ENCODE data around the gene CRK.

Gene CRK

DNA sequence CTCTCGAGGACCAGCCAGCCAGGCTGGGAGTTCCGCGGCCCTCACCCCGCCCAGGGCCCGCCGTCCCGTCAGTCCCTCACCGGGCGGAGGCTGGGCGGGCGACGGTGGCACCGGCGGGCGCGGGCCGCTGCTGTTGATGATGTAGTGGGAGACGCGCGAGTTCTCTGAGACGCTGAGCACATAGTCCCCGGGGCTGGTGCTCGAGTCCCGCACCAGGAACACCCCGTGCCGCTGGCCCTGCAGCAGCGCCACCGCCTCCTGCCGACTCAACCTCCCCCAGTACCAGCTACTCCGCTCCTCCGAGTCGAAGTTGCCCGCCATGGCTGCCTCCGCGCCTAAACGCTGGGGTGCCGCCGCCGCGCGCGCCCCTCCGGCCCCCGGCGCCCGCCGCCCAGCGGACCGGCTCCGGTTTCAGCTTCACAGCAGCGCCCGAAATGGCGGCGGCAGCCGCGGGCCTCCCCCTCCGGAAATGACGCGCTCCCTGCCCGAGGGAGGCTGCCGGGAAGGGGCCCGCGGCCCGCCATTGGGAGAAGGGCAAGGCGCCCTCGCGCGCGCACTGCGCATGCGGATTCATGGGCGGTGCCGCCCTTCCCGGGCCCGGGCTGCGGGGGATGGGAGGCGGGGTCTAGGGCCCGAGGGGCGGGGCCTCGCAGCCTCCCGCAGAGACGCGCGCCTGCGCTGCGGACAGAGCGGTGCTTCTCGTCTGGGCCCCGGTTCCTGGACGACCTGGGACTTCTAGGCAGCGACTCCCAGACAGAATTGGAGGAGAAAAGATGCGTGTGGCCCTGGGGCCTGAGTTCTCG is at the start of gene CRK:
TSS of gene CRK (minus strand) at position 436 of the 803 bp plus-strand sequence. CDS start at position 321, 115 bp downstream.
- DNase-seq = peak; percentile 82

DNA sequence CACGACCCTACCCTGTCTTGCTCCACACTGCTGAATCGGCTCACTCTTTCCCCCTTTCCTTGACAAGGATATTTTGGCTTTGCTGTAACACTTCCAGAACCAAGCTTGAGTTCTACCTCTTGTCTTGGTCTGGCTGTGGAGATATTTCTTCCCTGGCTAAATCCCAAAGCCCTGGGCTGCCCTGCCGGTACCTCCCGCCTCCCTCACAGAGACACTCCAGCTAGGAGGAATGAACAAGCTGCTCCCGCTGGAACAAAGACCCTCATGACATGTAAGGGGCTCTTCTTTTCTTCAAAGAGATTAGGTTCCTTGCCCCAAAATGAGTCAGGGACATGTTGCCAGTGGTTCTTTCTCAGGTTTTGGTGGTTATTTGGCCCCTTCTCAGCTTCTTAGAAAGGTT is 49.6 kb upstream of the CRK start:
- DNase-seq = no peak

DNA sequence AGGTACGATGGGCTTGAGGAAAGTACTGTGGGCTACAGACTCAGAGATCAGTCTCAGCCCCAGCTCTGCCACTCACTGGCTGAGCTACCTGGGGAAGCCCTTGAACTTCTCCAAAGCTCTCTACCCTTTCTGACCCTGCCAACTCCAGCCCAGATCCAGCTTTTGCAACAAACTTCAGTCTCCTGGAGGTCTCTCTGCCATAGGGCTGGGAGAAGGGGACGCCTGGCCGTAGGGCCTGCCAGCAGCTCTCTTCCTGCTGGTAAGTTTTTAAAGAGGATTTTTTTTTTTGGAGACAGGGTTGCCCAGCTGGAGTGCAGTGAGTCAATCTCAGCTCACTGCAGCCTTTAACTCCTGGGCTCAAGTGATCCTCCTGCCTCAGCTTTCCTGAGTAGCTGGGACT is 48.8 kb upstream of the CRK start:
- DNase-seq = no peak

DNA sequence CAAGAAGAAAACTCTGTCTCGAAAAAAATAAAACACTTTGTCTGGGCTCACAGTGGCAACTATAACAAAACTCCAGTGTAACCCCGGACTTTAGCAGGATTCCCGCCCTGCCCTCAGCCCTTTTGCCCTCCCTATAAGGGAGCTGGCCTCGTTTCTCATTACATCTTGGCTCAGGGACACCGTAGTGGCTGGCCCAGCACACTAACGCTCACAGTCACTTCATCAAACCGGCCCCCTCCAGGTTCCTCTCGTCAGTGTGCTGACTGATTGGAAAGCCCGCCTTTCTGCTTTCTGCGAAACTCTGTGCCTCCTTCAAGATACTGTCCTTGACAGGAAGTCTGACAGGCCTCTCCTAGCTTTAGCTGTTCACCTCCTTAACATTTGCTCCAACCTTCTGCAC is 47.7 kb upstream of the CRK start:
- no peak for DNase-seq

DNA sequence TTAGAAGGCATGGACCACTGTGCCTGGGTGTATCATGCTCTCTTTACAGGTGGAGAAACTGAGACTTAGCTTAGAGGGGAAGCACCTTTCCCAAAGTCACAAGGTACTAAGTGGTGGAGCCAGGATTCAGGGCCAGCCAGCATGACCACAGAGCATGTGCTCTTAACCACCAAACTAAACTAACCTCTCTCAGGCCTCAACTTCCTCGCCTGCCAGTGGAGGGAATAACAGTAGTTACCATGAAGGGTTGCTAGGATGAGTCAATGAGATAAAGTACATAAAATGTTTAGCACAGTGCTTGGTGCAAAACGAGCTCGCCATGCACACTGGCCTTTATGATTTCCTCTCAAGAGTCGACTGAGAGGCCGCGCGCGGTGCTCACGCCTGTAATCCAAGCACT is 42.8 kb upstream of the CRK start:
- no peak for DNase-seq

DNA sequence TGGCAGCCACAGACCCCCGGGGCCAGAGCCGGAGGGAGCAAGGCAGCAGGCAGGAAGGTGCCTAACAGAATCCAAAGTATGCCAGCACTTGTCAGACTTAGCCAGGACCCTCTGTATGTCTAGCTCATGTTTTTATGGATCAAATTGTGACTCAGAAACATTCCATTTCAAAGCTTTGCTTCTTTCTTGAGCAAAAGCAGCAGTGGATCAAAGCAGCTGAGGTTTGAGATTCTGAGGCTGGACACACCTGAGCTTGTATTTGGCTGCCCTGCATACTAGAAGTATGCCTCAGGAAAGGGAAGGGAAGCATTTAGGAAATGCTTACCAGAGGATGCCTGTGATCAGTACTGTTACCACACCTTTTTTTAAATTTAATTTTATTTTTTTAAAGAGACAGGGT is 42.2 kb upstream of the CRK start:
- no peak for DNase-seq

DNA sequence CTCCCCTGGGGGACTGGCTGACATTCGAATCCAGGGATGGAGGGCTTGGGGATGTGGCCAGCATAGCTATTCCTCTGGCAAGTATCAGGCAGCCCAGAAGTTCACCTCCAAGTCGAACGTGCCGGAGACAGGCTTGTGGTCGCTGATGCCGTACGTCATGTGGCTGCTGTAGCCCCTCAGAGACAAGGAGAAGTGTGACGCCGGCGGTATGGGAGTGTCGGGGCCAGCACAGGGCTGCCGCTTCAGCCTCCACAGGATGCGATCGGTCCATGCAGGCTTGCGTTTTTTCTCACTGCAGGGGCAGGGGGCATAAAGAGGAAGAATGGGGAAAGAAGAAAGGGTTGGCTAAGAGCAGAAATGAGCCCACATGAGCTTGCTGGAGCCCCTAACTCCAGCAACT is 41.8 kb upstream of the CRK start:
- no peak for DNase-seq

DNA sequence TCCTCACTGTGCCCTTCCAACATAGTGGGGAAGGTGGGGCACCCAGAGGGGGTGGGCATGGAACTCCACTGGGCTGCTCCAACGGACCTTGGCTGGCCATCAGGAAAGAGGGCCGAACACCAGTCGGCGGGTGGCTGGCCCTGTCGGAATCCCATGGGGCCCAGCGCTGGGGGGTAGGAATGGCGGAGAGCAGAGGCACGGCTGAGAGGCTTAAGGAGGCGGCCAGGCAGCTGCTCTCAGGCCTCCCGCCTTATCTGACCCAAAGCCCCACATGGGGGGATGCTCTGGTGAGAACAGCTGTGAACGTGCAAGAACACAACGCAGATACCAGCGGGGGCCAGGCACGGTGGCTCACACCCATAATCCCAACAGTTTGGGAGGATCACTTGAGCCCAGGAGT is 40.8 kb upstream of the CRK start:
- DNase-seq = no peak

DNA sequence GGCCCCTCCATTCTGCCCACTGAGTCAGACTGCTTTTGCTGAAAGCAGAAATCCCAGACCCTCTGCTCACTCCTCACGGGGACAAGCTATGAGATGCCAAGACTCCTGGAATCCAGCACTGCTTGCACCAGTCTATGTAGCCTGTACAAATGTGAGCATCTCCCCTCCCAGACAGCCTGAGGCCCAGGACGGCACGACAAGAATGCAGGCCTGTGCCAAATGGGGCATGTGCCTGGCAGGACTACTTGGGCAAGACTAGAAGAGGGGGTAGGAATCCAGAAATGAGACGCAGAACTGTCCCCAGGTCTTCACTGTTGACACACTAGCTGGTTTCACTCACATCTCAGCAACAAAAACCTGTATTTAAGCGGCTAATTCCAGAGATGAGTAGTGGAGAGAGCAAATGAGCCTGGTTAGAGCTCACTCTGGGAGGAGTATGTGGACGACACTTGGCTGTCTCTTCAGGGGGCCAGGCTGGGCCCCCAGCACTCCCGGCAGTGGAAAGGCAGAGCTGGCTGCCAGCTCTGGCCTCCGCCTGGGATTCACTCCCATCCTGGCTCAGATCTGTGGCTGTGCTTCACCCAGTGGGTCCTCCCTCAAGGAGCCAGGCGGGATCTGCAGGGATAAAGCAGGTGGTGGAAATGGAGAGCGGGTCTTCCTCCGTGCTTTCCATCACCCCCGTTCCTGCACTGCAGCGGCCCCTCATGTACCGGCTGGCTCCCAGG is 39.4 kb upstream of the CRK start:
- no peak for DNase-seq

DNA sequence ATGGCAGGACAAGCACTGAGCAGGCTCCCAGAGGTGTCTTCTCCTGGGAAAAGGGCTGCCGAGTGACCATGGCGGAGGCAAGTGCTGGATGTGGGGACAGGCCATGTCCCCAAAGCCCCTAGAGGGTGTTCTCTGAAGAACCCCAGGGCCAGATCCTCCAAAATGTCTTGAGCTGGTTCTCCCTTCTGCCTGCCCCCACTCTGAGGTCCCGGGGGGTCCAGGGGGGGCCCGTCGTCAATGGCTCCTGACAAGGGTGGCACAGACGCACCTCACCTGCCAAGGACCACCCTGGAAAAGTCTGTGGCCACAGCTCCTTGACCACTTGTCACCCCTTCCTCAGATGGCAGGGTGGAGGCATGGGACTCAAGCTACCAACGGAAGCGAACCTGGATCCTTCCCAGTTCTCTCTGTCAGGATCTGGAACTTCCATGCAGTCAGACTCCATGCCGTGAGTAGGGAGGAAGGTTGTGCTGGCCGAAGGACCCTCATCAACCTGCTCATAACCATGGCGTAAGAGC is 38.8 kb upstream of the CRK start:
- no peak for DNase-seq

DNA sequence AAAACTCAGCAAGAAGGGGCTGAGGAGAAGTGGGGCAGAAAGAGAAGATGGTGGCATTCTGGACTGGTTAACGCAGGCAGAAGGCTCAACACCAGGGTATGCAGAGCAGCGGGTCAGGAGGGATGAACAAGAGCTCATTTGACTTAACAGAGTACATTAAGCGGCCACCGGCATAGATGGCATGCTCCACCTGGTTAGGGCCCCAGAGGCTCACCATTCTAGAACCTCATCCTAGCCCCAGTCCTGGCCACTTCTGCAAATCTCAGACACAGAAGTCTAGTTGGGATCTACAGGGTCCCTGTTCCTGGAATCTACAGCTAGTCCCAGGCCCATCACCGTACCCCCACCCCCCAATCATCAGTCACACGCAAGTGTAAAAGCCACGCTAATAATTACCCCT is 38.2 kb upstream of the CRK start:
- DNase-seq = no peak

DNA sequence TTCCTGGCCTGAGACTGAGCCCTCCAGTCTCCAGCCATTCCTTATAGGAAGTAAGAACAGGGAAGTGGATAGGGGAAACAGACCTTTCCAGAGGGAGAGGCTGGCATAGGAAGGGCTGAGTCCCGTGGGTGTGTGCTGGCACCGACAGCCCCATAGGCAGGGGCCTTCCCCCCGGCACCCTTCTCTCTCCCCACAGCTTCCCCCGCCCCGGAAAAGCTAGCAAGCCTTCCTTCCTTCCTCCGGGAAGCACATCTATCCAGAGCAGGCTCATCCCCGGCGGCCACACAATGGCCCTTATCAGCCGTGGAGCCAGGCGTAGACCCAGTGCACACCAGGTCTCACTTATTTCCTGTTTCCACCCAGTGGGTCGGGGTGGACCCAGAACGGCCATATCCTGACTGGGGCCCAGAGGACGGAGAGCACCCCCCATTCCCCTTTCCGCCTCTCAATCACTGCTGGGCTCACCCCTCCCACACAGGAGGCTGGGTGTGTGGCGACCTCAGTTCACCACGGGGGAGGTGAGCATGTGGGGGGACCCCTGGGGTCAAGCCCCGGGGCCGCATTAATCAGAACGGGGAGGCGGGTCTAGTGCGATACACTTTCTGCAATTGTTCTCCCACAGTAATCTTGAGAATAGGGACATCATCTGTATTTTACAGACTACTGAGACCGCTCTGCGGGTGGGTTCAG is 37.4 kb upstream of the CRK start:
- no peak for DNase-seq

DNA sequence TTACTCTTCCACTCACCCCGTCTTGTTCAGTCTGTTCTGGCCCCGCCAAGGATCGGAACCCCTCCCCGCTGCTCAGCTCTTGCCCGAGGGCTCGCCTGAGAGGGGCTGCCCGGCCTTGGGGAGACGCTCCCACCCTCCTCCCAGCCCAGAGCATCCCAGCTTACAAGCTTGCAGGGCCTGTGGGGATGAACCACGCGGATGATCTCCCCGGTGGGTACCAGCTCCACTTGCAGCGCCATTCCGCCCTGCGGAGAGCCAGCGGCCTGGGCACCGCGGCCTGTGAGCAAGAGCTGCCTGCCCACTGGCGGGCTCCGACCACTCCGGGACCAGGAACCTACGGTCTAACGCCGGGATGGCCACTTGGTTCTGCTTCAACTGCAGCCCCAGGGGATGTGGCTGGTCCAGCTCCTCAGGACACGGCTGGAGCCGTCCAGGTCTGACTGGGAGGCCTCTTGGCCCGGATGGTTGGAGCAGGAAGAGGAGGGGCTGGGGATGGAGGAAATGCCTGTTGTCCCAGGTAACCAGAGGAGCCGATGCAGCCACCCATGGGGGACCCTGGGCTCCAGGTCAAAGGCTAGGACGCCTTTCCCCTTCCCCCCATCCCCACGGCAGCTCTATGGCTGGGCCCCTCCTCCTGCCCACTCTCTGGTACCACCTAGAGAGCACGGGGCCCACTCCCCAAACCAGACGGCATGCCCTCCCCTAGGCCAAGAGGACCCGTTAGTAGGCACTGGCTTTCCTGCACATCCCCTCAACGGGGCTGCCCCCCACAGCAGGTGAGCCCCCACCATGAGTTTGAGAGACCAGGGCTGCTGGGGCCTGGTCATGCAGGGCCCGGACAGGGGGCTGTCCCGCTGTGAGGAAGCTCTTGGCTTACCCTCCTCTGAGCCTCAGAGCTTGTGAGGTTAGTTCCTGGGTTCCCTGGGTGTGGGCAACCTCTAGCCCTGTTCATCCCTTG is 36.5 kb upstream of the CRK start, which contains the start of gene MYO1C:
TSS of gene MYO1C (minus strand) at position 438 of the 958 bp plus-strand sequence. CDS start at position 239, 199 bp downstream.
- no peak for DNase-seq

DNA sequence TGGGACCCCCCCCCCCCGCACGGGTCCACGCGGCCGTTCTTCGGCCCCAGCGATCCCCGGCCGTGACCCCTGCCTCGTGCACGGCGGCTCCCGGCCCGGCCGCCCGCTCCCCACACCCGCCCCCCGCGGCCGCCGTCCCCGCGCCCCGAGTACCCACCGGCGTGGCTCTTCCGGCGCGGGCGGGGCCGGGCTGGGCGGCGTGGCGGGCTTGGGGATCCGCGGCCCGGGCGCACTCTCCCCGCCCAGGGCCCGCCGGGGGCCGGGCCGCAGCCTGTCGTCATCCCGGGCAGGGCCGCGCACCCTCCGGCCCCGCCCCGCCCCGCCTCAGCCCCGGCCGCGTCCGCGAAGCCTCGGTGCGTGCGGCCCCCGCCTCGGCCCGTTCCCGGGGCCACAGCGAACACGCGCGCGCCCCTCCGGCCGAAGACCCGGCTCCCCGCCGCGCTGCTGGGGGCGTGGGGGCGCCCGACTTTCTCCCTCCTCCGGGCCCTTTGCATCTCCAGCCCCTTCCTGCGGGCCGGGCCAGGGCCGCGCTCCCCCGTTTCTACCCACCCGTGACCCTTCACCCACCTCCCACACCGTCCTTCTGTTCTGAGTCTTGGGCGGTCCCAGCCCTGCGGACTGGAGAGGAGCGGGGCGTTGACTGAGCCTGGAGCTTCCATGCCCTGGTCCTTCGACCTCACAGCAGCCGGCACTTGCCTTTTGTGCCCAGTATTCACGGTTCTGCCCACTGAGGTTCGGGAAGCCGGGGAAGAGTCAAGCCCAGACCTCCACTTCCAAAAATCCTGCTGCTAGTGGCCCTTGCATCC is 35.6 kb upstream of the CRK start:
- no peak for DNase-seq

DNA sequence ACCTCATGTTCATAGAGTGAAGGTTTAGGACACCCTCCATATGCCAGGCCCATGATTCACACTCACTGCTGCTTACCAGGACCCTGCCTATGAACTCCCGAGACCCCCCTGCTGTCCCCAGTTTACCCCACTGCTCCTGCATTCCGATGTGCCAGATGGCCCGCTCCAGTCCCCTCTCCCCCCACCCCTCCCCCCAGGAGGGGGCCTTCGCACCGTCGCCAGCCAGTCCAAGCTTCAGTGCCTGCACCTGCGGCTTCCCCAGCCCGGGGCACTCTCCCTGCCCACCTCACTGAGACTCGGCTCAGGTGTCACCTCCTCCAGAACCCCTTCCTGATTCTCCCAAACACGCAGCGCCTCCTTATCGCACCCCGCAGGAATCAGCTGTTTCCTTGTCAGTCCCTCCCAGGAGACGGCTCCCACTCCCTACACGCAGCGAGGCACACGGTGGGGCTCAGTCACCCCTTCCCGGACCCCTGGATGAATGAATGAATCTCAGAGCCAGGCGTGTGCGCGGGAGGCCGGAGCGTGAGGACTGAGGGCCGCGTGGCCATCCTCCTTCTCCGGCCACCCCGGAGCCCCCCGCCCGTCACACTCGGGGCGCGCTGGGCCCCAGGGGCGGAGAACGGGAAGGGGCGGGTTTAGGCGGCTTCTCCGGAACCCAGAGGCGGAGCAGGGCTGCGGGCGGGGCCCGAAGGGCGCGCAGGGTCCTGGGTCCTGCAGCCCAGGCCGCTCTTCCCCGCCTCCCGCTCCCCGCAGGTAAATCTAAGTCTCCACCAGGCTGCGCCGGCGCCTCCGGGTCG is 34.8 kb upstream of the CRK start:
- DNase-seq = no peak

DNA sequence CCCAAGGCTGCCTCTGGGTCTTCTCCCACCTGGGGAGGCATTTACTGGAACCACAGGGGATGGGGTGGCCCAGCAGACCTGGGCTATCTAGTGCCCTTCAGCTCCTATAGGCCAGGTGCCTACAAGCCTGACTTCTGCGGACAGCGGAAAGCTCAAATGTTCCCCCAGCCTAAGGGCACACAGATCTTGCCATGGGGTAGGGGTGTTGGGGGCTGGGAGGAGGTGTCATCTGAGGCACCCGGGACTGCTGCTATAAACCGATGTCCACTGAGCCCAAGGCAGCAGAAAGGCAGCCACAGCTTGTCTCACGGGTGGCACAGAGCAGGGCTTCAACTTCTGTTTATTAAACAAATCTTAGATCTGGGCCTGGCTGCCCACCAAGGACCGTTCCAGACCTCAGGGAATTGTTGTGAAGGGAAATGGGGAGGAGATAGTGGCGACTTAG is 32.8 kb upstream of the CRK start:
- DNase-seq = no peak

DNA sequence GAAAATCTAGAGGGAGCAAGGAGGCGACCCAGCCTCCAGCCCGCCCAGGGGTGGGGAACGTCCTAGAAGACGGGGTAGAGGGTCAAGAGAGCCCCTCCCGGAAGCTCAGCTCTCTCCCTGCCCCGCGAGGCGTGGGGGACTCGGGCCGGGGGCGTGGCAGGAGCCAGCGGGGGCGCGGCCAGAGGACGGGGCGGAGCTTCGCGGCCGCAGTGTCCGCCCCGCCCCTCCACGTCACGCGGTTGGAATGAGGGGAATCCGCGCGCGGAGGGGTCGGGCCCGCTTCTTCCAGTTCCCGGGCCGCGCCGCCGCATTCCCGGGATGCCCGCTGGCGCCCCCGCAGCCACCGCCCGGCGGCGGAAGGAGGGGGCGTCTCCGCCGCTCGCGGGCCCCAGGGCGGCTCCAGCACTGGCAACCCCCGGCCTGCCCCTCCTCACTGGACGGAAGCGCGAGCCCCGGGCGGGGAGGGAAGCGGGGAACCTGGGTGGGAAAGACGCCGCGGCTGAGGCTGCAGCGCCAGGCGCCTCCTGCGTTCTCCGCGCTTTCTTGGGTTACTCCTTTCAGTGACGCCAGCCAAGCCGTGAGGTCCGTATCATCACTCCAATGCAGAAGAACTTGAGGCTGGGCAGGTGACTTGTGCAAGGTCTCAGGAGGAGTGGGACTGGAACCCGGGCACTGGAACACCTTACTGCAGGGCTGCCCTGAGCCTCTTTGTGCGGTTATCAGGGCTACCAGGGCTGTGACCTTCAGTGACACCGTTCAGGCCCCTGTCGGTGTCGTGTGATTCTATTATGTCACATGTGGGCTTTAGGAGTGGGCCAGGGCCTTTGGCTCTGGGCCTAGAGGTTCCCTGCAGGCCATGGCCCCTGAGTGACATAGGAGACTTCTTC is 32.1 kb upstream of the CRK start:
- no peak for DNase-seq

DNA sequence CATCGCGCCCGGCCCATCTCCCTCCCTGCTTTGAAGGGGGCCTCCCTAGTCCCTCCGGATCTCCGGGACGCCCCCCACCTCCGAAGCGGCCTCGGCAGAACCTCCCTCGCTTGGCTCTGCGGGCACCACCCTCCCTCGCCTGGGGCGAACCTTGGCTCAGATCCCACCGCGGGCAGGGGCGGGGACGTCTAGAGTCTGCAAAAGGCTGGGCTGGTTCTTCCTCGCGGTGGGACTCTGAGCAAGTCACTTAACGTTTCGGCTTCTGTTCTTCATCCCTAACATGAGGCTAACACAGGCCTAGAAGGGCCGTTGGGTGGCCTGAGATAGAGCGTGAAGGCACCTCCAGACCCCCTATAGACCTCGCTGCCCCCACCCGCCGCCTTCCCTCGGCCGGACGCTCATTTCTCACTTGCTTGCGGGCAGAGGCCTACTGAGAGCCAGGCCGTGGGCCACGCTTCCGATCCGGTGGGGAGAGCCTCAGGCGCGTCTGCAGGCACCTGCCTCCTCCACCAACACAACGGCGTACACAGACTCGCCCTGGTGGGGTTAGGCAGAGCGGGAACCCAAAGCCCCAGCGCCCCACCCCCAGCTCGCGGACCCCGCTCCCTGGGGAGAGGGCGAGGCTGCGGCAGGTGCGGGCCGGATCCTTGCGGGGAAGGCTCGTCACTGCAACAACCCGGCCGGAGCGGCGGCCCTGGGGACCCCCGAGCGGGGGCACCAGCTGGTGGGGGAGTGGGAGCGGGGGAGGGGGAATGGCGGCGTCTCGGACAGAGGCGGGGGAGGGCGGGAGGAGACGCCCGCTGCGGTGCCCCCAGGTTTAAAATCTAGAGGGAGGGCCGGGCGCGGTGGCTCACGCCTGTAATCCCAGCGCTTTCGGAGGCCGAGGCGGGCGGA is 31.0 kb upstream of the CRK start:
- no peak for DNase-seq
